Embryonic facial prominence (tissue), 1 donor: ENCODE data around the gene SLC12A7.
"Not testable (repeated sequence)": the region's sequence is repeated elsewhere in the genome, so short reads cannot be mapped to it uniquely, and the experiment has no call there.

Experiments used
- DNase-seq: peaks from one replicate; pipeline ENCODE4 v3.0.0-alpha.2; 2016; ENCODE audit errors: extremely low spot score

The SLC12A7 gene

GRCh38 chr5:1111727-1112289 lies at the start of gene SLC12A7:
TSS of gene SLC12A7 (minus strand) at chr5:1112063. CDS start at chr5:1111991, 72 bp downstream.
- DNase-seq, result no peak

- DNase-seq, result no peak
Measured at GRCh38 chr5:1161108-1161832, 49.4 kb upstream of the SLC12A7 start.

GRCh38 chr5:1159774-1160406 lies 48.0 kb upstream of the SLC12A7 start:
- DNase-seq, result no peak

- DNase-seq, result no peak
Measured at GRCh38 chr5:1159341-1159675, 47.4 kb upstream of the SLC12A7 start.

GRCh38 chr5:1158647-1159340 lies 46.9 kb upstream of the SLC12A7 start:
- no peak for DNase-seq

- DNase-seq, result not testable (repeated sequence)
Measured at GRCh38 chr5:1157461-1157986, 45.7 kb upstream of the SLC12A7 start.

GRCh38 chr5:1156754-1157460 lies 45.0 kb upstream of the SLC12A7 start:
- no peak for DNase-seq

GRCh38 chr5:1156033-1156753 lies 44.3 kb upstream of the SLC12A7 start:
- no peak for DNase-seq

- no peak for DNase-seq
Measured at GRCh38 chr5:1155191-1156032, 43.5 kb upstream of the SLC12A7 start.

GRCh38 chr5:1153428-1153827 lies 41.6 kb upstream of the SLC12A7 start:
- no peak for DNase-seq

GRCh38 chr5:1152771-1153282 lies 41.0 kb upstream of the SLC12A7 start:
- no peak for DNase-seq

GRCh38 chr5:1152156-1152555 lies 40.3 kb upstream of the SLC12A7 start:
- DNase-seq, result no peak

- DNase-seq, result no peak
Measured at GRCh38 chr5:1151316-1151715, 39.5 kb upstream of the SLC12A7 start.

GRCh38 chr5:1150866-1151265 lies 39.0 kb upstream of the SLC12A7 start:
- no peak for DNase-seq

- DNase-seq, result no peak
Measured at GRCh38 chr5:1144638-1145396, 33.0 kb upstream of the SLC12A7 start.

- no peak for DNase-seq
Measured at GRCh38 chr5:1144089-1144488, 32.2 kb upstream of the SLC12A7 start.

- no peak for DNase-seq
Measured at GRCh38 chr5:1143670-1143951, 31.7 kb upstream of the SLC12A7 start.

GRCh38 chr5:1142886-1143669 lies 31.2 kb upstream of the SLC12A7 start:
- no peak for DNase-seq

GRCh38 chr5:1141834-1142233 lies 30.0 kb upstream of the SLC12A7 start:
- DNase-seq, result no peak
